Ishikawa (cell line): ENCODE results near the gene SSUH2.

Experiments
- CEBPB ChIP-seq: IDR thresholded peaks from 2 replicates; pipeline ENCODE4 v1.6.1; 2012
- CREB1 ChIP-seq: IDR thresholded peaks from 2 replicates; pipeline ENCODE4 v1.6.1; 2012; ENCODE audit warnings: low read depth
- EGR1 ChIP-seq: IDR thresholded peaks from 2 replicates; pipeline ENCODE4 v1.6.1; 2012
- EP300 ChIP-seq: IDR thresholded peaks from 2 replicates; pipeline ENCODE4 v1.6.1; 2012; ENCODE audit warnings: borderline replicate concordance
- FOXM1 ChIP-seq: IDR thresholded peaks from 2 replicates; pipeline ENCODE4 v1.6.1; 2012; ENCODE audit warnings: low read depth, borderline replicate concordance
- NFIC ChIP-seq: IDR thresholded peaks from 2 replicates; pipeline ENCODE4 v1.6.1; 2012
- RAD21 ChIP-seq: IDR thresholded peaks from 2 replicates; pipeline ENCODE4 v1.6.1; 2012; ENCODE audit warnings: low read depth
- TAF1 ChIP-seq: IDR thresholded peaks from 2 replicates; pipeline ENCODE4 v1.6.1; 2012; ENCODE audit warnings: low read depth, mild to moderate bottlenecking
- TEAD4 ChIP-seq: IDR thresholded peaks from 2 replicates; pipeline ENCODE4 v1.6.1; 2012
- YY1 ChIP-seq: IDR thresholded peaks from 2 replicates; pipeline ENCODE4 v1.6.1; 2012; ENCODE audit warnings: low read depth
- ZBTB7A ChIP-seq: IDR thresholded peaks from 2 replicates; pipeline ENCODE4 v1.6.1; 2012; ENCODE audit warnings: low read depth
- TF ChIP-seq, protein P1 (sequence below): IDR thresholded peaks from 2 replicates; pipeline ENCODE4 v1.6.1; 2012; ENCODE audit warnings: low read depth, mild to moderate bottlenecking
- TF ChIP-seq, protein P2 (sequence below): IDR thresholded peaks from 2 replicates; pipeline ENCODE4 v1.6.1; 2012
- TF ChIP-seq, protein P3 (sequence below): IDR thresholded peaks from 2 replicates; pipeline ENCODE4 v1.6.1; 2012

DNA sequence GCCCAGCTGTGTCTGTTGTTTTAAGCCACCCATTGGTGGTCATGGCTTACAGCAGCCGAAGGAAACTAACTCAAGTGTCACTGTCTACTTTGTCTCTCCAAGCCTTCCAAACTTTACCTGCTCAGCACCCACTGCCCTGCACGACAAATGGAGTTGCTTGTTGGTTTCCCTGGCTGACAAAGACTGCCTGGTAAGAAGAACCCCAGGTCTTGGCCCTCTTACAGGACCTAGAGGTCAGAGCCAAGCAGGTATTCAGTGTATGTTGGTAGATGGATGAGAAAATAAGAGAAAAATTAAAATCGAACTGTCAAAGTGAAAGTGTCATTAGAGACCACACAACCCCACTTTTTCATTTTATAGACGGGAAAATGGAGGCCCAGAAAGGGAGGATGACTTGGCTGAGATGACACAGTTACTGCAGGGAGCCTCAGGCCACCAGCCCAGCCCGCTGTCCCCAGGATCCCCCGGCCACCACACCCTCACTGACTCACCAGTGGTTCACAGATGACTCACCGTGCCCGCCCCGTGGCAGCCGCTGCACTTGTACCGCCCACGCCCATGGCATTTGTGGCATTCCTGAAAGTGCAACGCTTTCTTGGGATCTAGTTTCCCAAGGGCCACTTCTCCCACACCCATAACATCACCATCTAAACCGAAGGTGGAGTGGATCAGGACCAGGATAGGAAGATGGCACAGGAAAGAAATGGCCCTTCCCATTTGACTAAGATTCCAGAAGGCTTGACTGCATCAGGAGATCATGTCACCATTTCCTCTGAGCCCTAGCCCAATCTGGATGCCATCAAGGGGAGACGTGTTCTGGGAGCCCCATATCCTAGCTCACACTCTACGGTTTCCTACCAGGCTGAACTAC is 15.2 kb downstream of the SSUH2 start:
- TF ChIP-seq ZBTB7A = no peak
- peak; percentile 96 for TF ChIP-seq FOXM1
- TF ChIP-seq CEBPB = peak; percentile 64; the same call in 1 of the 2 replicates
- TF ChIP-seq TAF1 = no peak
- peak; percentile 99 for TF ChIP-seq EP300
- peak; percentile 98 for TF ChIP-seq EGR1
- no peak; the same call in 1 of the 2 replicates for TF ChIP-seq YY1
- peak; percentile 99 for TF ChIP-seq TEAD4
- TF ChIP-seq RAD21 = peak; percentile 6; the same call in 1 of the 2 replicates
- TF ChIP-seq, protein P1, sequence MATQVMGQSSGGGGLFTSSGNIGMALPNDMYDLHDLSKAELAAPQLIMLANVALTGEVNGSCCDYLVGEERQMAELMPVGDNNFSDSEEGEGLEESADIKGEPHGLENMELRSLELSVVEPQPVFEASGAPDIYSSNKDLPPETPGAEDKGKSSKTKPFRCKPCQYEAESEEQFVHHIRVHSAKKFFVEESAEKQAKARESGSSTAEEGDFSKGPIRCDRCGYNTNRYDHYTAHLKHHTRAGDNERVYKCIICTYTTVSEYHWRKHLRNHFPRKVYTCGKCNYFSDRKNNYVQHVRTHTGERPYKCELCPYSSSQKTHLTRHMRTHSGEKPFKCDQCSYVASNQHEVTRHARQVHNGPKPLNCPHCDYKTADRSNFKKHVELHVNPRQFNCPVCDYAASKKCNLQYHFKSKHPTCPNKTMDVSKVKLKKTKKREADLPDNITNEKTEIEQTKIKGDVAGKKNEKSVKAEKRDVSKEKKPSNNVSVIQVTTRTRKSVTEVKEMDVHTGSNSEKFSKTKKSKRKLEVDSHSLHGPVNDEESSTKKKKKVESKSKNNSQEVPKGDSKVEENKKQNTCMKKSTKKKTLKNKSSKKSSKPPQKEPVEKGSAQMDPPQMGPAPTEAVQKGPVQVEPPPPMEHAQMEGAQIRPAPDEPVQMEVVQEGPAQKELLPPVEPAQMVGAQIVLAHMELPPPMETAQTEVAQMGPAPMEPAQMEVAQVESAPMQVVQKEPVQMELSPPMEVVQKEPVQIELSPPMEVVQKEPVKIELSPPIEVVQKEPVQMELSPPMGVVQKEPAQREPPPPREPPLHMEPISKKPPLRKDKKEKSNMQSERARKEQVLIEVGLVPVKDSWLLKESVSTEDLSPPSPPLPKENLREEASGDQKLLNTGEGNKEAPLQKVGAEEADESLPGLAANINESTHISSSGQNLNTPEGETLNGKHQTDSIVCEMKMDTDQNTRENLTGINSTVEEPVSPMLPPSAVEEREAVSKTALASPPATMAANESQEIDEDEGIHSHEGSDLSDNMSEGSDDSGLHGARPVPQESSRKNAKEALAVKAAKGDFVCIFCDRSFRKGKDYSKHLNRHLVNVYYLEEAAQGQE = no peak
- TF ChIP-seq CREB1 = 0 out of 2 replicates have a peak, but pooled peaks have one; percentile 17
- peak; percentile 89 for TF ChIP-seq NFIC
- TF ChIP-seq, protein P2, sequence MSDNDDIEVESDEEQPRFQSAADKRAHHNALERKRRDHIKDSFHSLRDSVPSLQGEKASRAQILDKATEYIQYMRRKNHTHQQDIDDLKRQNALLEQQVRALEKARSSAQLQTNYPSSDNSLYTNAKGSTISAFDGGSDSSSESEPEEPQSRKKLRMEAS = peak; percentile 73
- TF ChIP-seq, protein P3, sequence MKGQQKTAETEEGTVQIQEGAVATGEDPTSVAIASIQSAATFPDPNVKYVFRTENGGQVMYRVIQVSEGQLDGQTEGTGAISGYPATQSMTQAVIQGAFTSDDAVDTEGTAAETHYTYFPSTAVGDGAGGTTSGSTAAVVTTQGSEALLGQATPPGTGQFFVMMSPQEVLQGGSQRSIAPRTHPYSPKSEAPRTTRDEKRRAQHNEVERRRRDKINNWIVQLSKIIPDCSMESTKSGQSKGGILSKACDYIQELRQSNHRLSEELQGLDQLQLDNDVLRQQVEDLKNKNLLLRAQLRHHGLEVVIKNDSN = peak; percentile 39; the same call in 1 of the 2 replicates
